IMR-90 (cell line): ENCODE results near the gene PLEKHB1. TPM values are rescaled to one million over a fixed set of nuclear protein-coding genes. Genes with fewer than 3 reads are reported as not detected.

Experiments
- ATAC-seq: fragments of 200-7000 bp; cut with Tn5 transposase; 2 replicates; pipeline ENCODE4 v1.9.1; 2020; ENCODE audit warnings: low read depth, mild to moderate bottlenecking, moderate library complexity
- BruUV-seq: library from RNA; stranded (reverse); fragments of 400-500 nt; replicated peaks from 2 replicates; lab custom pipeline; 2021; lab: Mats Ljungman, UMichigan
- CTCF ChIA-PET: fragments of 300-600 bp; formaldehyde crosslinking; extraction: SDS; loops from one replicate; lab custom pipeline; 2021; ENCODE audit warnings: antibody characterized with exemption; lab: Yijun Ruan, JAX
- POLR2A ChIA-PET: fragments of 300-600 bp; sonication (Branson Sonifier 250); formaldehyde crosslinking; loops from one replicate; lab custom pipeline; 2022; ENCODE audit warnings: antibody characterized with exemption; ENCODE audit not compliant: unreplicated experiment; lab: Charles Lee
- DNase-seq: peaks from one replicate; pipeline ENCODE4 v3.0.0; 2013
- H2AFZ ChIP-seq: replicated peaks from 2 replicates; pipeline ENCODE3; 2013; ENCODE audit warnings: low read length, mild to moderate bottlenecking; ENCODE audit not compliant: poor library complexity
- H2AK5ac ChIP-seq: 2 replicates; pipeline ENCODE4 v1.6.1; 2013; ENCODE audit warnings: low read depth, low read length, inconsistent platforms
- H2AK9ac ChIP-seq: replicated peaks from 2 replicates; pipeline ENCODE3; 2013; ENCODE audit warnings: mild to moderate bottlenecking, low read depth, low read length, moderate library complexity; ENCODE audit not compliant: poor library complexity
- H2BK120ac ChIP-seq: 2 replicates; pipeline ENCODE4 v1.6.1; 2013; ENCODE audit warnings: low read depth, low read length, inconsistent platforms
- H2BK15ac ChIP-seq: 3 replicates; pipeline ENCODE4 v1.6.1; 2013; ENCODE audit warnings: low read depth, low read length, inconsistent platforms
- H2BK20ac ChIP-seq: 2 replicates; pipeline ENCODE4 v1.6.1; 2013; ENCODE audit warnings: low read depth, mild to moderate bottlenecking, inconsistent platforms, low read length, moderate library complexity
- H2BK5ac ChIP-seq: 2 replicates; pipeline ENCODE4 v1.6.1; 2013; ENCODE audit warnings: mild to moderate bottlenecking, low read depth, low read length, inconsistent platforms; ENCODE audit not compliant: poor library complexity, severe bottlenecking
- H3K14ac ChIP-seq: replicated peaks from 2 replicates; pipeline ENCODE4 v1.6.1; 2013; ENCODE audit warnings: low read depth, low read length, inconsistent platforms
- H3K18ac ChIP-seq: 2 replicates; pipeline ENCODE4 v1.6.1; 2013; ENCODE audit warnings: low read depth, low read length, control low read depth
- H3K23ac ChIP-seq: 2 replicates; pipeline ENCODE4 v1.6.1; 2013; ENCODE audit warnings: low read depth, low read length, inconsistent platforms
- H3K27ac ChIP-seq: 2 replicates; pipeline ENCODE4 v1.5.1; 2013; ENCODE audit warnings: mild to moderate bottlenecking, control low read depth, low read length; ENCODE audit not compliant: insufficient read depth
- H3K27me3 ChIP-seq: 2 replicates; pipeline ENCODE4 v1.6.1; 2013; ENCODE audit warnings: low read length; ENCODE audit not compliant: control insufficient read depth, insufficient read depth
- H3K36me3 ChIP-seq: 2 replicates; pipeline ENCODE4 v1.6.1; 2013; ENCODE audit warnings: low read length, mixed read lengths; ENCODE audit not compliant: control insufficient read depth, insufficient read depth
- H3K4ac ChIP-seq: 2 replicates; pipeline ENCODE4 v1.6.1; 2013; ENCODE audit warnings: low read depth, low read length, inconsistent platforms
- H3K4me1 ChIP-seq: 2 replicates; pipeline ENCODE4 v1.6.1; 2013; ENCODE audit warnings: low read length, mixed read lengths; ENCODE audit not compliant: control insufficient read depth, insufficient read depth
- H3K4me2 ChIP-seq: 2 replicates; pipeline ENCODE4 v1.6.1; 2013; ENCODE audit warnings: low read depth, mild to moderate bottlenecking, control low read depth, low read length, moderate library complexity
- H3K4me3 ChIP-seq: 2 replicates; pipeline ENCODE4 v1.5.1; 2013; ENCODE audit warnings: low read depth, mild to moderate bottlenecking, control low read depth, low read length, moderate library complexity; ENCODE audit not compliant: insufficient read depth
- H3K56ac ChIP-seq: 2 replicates; pipeline ENCODE4 v1.6.1; 2013; ENCODE audit warnings: low read length, inconsistent platforms; ENCODE audit not compliant: insufficient read depth; ENCODE audit errors: extremely low read depth
- H3K79me1 ChIP-seq, 2 experiments: 2 replicates each; pipeline ENCODE4 v1.6.1; 2013; ENCODE audit warnings: low read length in 2 of 2, inconsistent platforms in 1 of 2, low read depth in 1 of 2
- H3K9ac ChIP-seq: 2 replicates; pipeline ENCODE4 v1.6.1; 2013; ENCODE audit warnings: low read depth, low read length, control low read depth
- H3K9me1 ChIP-seq: 2 replicates; pipeline ENCODE4 v1.6.1; 2013; ENCODE audit warnings: low read length, inconsistent platforms; ENCODE audit not compliant: insufficient read depth
- H3K9me3 ChIP-seq: 2 replicates; pipeline ENCODE4 v1.6.1; 2013; ENCODE audit warnings: low read length; ENCODE audit not compliant: control insufficient read depth, insufficient read depth
- H4K20me1 ChIP-seq: 2 replicates; pipeline ENCODE4 v1.6.1; 2013; ENCODE audit warnings: low read length, inconsistent platforms; ENCODE audit not compliant: insufficient read depth
- H4K5ac ChIP-seq: 2 replicates; pipeline ENCODE4 v1.6.1; 2013; ENCODE audit warnings: mild to moderate bottlenecking, low read depth, low read length, control low read depth
- H4K8ac ChIP-seq, 2 experiments: 2 replicates each; pipeline ENCODE4 v1.6.1; 2013; ENCODE audit warnings: low read depth in 2 of 2, low read length in 2 of 2, control low read depth in 1 of 2, inconsistent platforms in 1 of 2
- H4K91ac ChIP-seq: 2 replicates; pipeline ENCODE4 v1.6.1; 2013; ENCODE audit warnings: low read depth, low read length, inconsistent platforms; ENCODE audit not compliant: insufficient read depth
- CEBPB ChIP-seq: IDR thresholded peaks from 2 replicates; pipeline ENCODE4 v1.6.1; 2012; ENCODE audit warnings: low read depth, low read length, improper control_type of control experiment
- CTCF ChIP-seq: conservative IDR thresholded peaks from 2 replicates; pipeline ENCODE4 v1.5.1; 2012; ENCODE audit warnings: mild to moderate bottlenecking, low read depth, low read length, improper control_type of control experiment
- ELK1 ChIP-seq: fragments of 150-350 bp; IDR thresholded peaks from 2 replicates; pipeline ENCODE4 v1.6.1; 2016; ENCODE audit warnings: low read depth, mild to moderate bottlenecking, low read length, moderate library complexity, borderline replicate concordance
- MAZ ChIP-seq: IDR thresholded peaks from 2 replicates; pipeline ENCODE4 v1.6.1; 2012; ENCODE audit warnings: low read depth, mild to moderate bottlenecking, low read length, improper control_type of control experiment, moderate library complexity, borderline replicate concordance
- MXI1 ChIP-seq: IDR thresholded peaks from 2 replicates; pipeline ENCODE4 v1.6.1; 2012; ENCODE audit warnings: low read depth, mild to moderate bottlenecking, low read length, moderate library complexity, borderline replicate concordance
- POLR2A ChIP-seq: IDR thresholded peaks from 2 replicates; pipeline ENCODE4 v1.6.1; 2012; ENCODE audit warnings: mild to moderate bottlenecking, low read depth, low read length
- RAD21 ChIP-seq: IDR thresholded peaks from 2 replicates; pipeline ENCODE4 v1.6.1; 2012; ENCODE audit warnings: low read length, improper control_type of control experiment
- RCOR1 ChIP-seq: IDR thresholded peaks from 2 replicates; pipeline ENCODE4 v1.6.1; 2012; ENCODE audit warnings: mild to moderate bottlenecking, low read length, improper control_type of control experiment; ENCODE audit not compliant: insufficient replicate concordance
- RFX5 ChIP-seq: IDR thresholded peaks from 2 replicates; pipeline ENCODE4 v1.8.0; 2012; ENCODE audit warnings: low read depth, mild to moderate bottlenecking, low read length, moderate library complexity
- SMC3 ChIP-seq: fragments of 150-350 bp; IDR thresholded peaks from 2 replicates; pipeline ENCODE4 v1.6.1; 2016; ENCODE audit warnings: low read depth, mild to moderate bottlenecking, antibody characterized with exemption, low read length, moderate library complexity
- dilution Hi-C: fragments of 300-500 bp; cut with HindIII; formaldehyde crosslinking; loops from one replicate; pipeline ENCODE4 v1.14.3; 2018; ENCODE audit warnings: low sequenced_read_pairs; ENCODE audit not compliant: unreplicated experiment
- in situ Hi-C: fragments of 300-500 bp; cut with MboI; formaldehyde crosslinking; loops from 3 replicates; pipeline ENCODE4 v1.14.3; 2019; ENCODE audit warnings: low sequenced_read_pairs, inconsistent platforms, mixed read lengths
- intact Hi-C: fragments of 100-400 bp; cut with micrococcal nuclease; formaldehyde crosslinking; loops from 2 replicates; pipeline ENCODE4 v1.10.0; 2022
- polyA plus RNA-seq, 3 experiments: library from polyadenylated mRNA; depleted of rRNA; stranded (reverse); fragments of >200 nt; gene quantifications; 2 replicates each; pipeline ENCODE4 v1.2.3, GENCODE V29; 2012; ENCODE audit warnings: low replicate concordance in 1 of 3
- total RNA-seq: library from RNA; depleted of rRNA; stranded (reverse); fragments of >200 nt; gene quantifications from 2 replicates; pipeline ENCODE4 v1.2.3, GENCODE V29; 2012

Gene PLEKHB1
- total and polyA plus RNA-seq, 2 of the 4 experiments (the other 2 are of a cell fraction), result 0.36 to 0.86 TPM

- no peak overlapping the region for H2BK5ac ChIP-seq
- H3K18ac ChIP-seq, result no peak overlapping the region
- in situ Hi-C loops, result no loop called here
- H3K9me1 ChIP-seq, result no peaks in the 10 kb centered on the region
- H3K4me2 ChIP-seq, result no peak overlapping the region
- H3K9ac ChIP-seq, result no peak overlapping the region
- no peak overlapping the region for H2AK9ac ChIP-seq
- intact Hi-C loops, result no loop called here
- peaks cover 3% of the 10 kb centered on the region; the same call in 1 of the 2 replicates for H3K27me3 ChIP-seq
- no peak overlapping the region for H4K5ac ChIP-seq
- H2AFZ ChIP-seq, result no peak overlapping the region
- no peak for TF ChIP-seq CEBPB
- no peak for TF ChIP-seq POLR2A
- TF ChIP-seq MAZ, result no peak
- no peak for TF ChIP-seq ELK1
- TF ChIP-seq RCOR1, result no peak
- TF ChIP-seq SMC3, result no peak
- TF ChIP-seq CTCF, result no peak
- TF ChIP-seq MXI1, result no peak
- no peak for TF ChIP-seq RAD21
- no peak for TF ChIP-seq RFX5
- no peak overlapping the region for H4K8ac ChIP-seq
- H2BK120ac ChIP-seq, result no peak overlapping the region
- no peaks in the 10 kb centered on the region for H4K20me1 ChIP-seq
- H2BK20ac ChIP-seq, result no peak overlapping the region
- dilution Hi-C loops, result no loop called here
- no peak overlapping the region for H2BK15ac ChIP-seq
- no peak overlapping the region for H3K14ac ChIP-seq
- no peaks in the 10 kb centered on the region for H3K9me3 ChIP-seq
- no peak overlapping the region for H3K4ac ChIP-seq
- H3K4me1 ChIP-seq, result no peaks in the 10 kb centered on the region
- no peak overlapping the region for H3K56ac ChIP-seq
- DNase-seq, result no peak
- no peak overlapping the region for H3K23ac ChIP-seq
- H2AK5ac ChIP-seq, result no peak overlapping the region
- no peaks in the 10 kb centered on the region for H3K79me1 ChIP-seq
- CTCF ChIA-PET, result no interaction called here
- H3K4me3 ChIP-seq, result no peak overlapping the region
- POLR2A ChIA-PET, result no interaction called here
- no peak for ATAC-seq
- no peak overlapping the region for H3K27ac ChIP-seq
- no peaks in the 10 kb centered on the region for H3K36me3 ChIP-seq
- no peak overlapping the region for H4K91ac ChIP-seq
- no TSS peak for BruUV-seq
Measured at GRCh38 chr11:73614591-73614990, 31.8 kb upstream of the PLEKHB1 start.
